Liver (tissue), 9 donors: ENCODE data around the gene OR2T29. TPM values are rescaled to one million over a fixed set of nuclear protein-coding genes. Genes with fewer than 3 reads are reported as not detected.

Source experiments
- DNase-seq: peaks from one replicate; pipeline ENCODE4 v3.0.0-alpha.2; 2017; ENCODE audit warnings: low spot score
- H3K27ac ChIP-seq, 2 donors: one replicate each; pipeline ENCODE4 v1.7.0; 2013; ENCODE audit warnings: inconsistent platforms in 2 of 2, low read length in 2 of 2, control low read depth in 1 of 2, low read depth in 1 of 2, mild to moderate bottlenecking in 1 of 2
- H3K27me3 ChIP-seq, 4 donors: one replicate each; pipeline versions ENCODE4 v1.6.1 to v1.7.0; 2013; ENCODE audit warnings: low read length in 3 of 4, inconsistent platforms in 1 of 4, mild to moderate bottlenecking in 1 of 4, moderate library complexity in 1 of 4; ENCODE audit not compliant: control insufficient read depth in 4 of 4, insufficient read depth in 4 of 4
- H3K36me3 ChIP-seq, 4 donors: one replicate each; pipeline versions ENCODE4 v1.6.1 to v1.7.0; 2013; ENCODE audit warnings: low read length in 3 of 4, mild to moderate bottlenecking in 3 of 4, low read depth in 1 of 4, moderate library complexity in 1 of 4; ENCODE audit not compliant: control insufficient read depth in 4 of 4, insufficient read depth in 3 of 4
- H3K4me1 ChIP-seq, 4 donors: one replicate each; pipeline versions ENCODE4 v1.6.1 to v1.7.0; 2013; ENCODE audit warnings: low read length in 3 of 4, mild to moderate bottlenecking in 3 of 4, moderate library complexity in 1 of 4; ENCODE audit not compliant: control insufficient read depth in 4 of 4, insufficient read depth in 4 of 4
- H3K4me3 ChIP-seq, 3 donors: one replicate each; pipeline versions ENCODE4 v1.6.1 to v1.7.0; 2013; ENCODE audit warnings: low read length in 3 of 3, control low read depth in 1 of 3, low read depth in 1 of 3, mild to moderate bottlenecking in 1 of 3
- H3K9ac ChIP-seq, 2 donors: one replicate each; pipeline ENCODE4 v1.7.0; 2013; ENCODE audit warnings: low read length in 2 of 2, mild to moderate bottlenecking in 2 of 2, moderate library complexity in 2 of 2, control low read depth in 1 of 2, low read depth in 1 of 2
- H3K9me3 ChIP-seq, 4 donors: one replicate each; pipeline versions ENCODE4 v1.6.1 to v1.7.0; 2013; ENCODE audit warnings: low read length in 3 of 4; ENCODE audit not compliant: control insufficient read depth in 4 of 4
- ATF3 ChIP-seq: IDR thresholded peaks from 2 replicates; pipeline ENCODE4 v1.6.1; 2016; ENCODE audit warnings: antibody characterized with exemption
- CTCF ChIP-seq: fragments of 150-350 bp; IDR thresholded peaks from 2 replicates; pipeline ENCODE4 v1.5.1; 2017; ENCODE audit warnings: improper control_type of control experiment, low read depth, low read length; ENCODE audit not compliant: missing input control
- EGR1 ChIP-seq, 2 donors: IDR thresholded peaks; 2 replicates each; pipeline ENCODE4 v1.6.1; 2016 to 2018; ENCODE audit warnings: antibody characterized with exemption in 2 of 2, low read depth in 2 of 2
- FOXA1 ChIP-seq: IDR thresholded peaks from 2 replicates; pipeline ENCODE4 v1.6.1; 2016; ENCODE audit warnings: antibody characterized with exemption
- FOXA2 ChIP-seq: IDR thresholded peaks from 2 replicates; pipeline ENCODE4 v1.6.1; 2016; ENCODE audit warnings: antibody characterized with exemption
- GABPA ChIP-seq, 2 donors: IDR thresholded peaks in 1 of 2; conservative IDR thresholded peaks in 1 of 2; 2 replicates each; pipeline ENCODE4 v1.6.1; 2016; ENCODE audit warnings: antibody characterized with exemption in 2 of 2, mild to moderate bottlenecking in 1 of 2, moderate library complexity in 1 of 2
- HNF4A ChIP-seq, 2 donors: conservative IDR thresholded peaks; 2 replicates each; pipeline ENCODE4 v1.6.1; 2016; ENCODE audit warnings: antibody characterized with exemption in 2 of 2, mild to moderate bottlenecking in 2 of 2
- HNF4G ChIP-seq: IDR thresholded peaks from 2 replicates; pipeline ENCODE4 v1.6.1; 2016; ENCODE audit warnings: antibody characterized with exemption
- JUND ChIP-seq, 2 donors: IDR thresholded peaks; 2 replicates each; pipeline ENCODE4 v1.6.1; 2016; ENCODE audit warnings: antibody characterized with exemption in 2 of 2
- NR2F2 ChIP-seq: IDR thresholded peaks from 2 replicates; pipeline ENCODE4 v1.6.1; 2016; ENCODE audit warnings: antibody characterized with exemption
- RAD21 ChIP-seq, 2 donors: IDR thresholded peaks; 2 replicates each; pipeline ENCODE4 v1.6.1; 2016; ENCODE audit warnings: antibody characterized with exemption in 2 of 2, mild to moderate bottlenecking in 2 of 2
- REST ChIP-seq: IDR thresholded peaks from 2 replicates; pipeline ENCODE4 v1.6.1; 2016; ENCODE audit warnings: antibody characterized with exemption, mild to moderate bottlenecking
- RXRA ChIP-seq, 2 donors: IDR thresholded peaks; 2 replicates each; pipeline ENCODE4 v1.6.1; 2017 to 2018; ENCODE audit warnings: antibody characterized with exemption in 2 of 2, mild to moderate bottlenecking in 1 of 2
- SP1 ChIP-seq: IDR thresholded peaks from 2 replicates; pipeline ENCODE4 v1.6.1; 2018; ENCODE audit warnings: antibody characterized with exemption, mild to moderate bottlenecking
- TAF1 ChIP-seq: conservative IDR thresholded peaks from 2 replicates; pipeline ENCODE4 v1.6.1; 2016; ENCODE audit warnings: antibody characterized with exemption, mild to moderate bottlenecking
- YY1 ChIP-seq: IDR thresholded peaks from 2 replicates; pipeline ENCODE4 v1.6.1; 2016; ENCODE audit warnings: antibody characterized with exemption, mild to moderate bottlenecking
- WGBS: extraction: QIAGEN DNeasy Blood & Tissue Kit; methylation state at CpG from one replicate; pipeline ENCODE4 v1.1.7; 2013; 5-methylcytosine and 5-hydroxymethylcytosine counted together
- polyA plus RNA-seq, 2 donors: library from polyadenylated mRNA; stranded (reverse) in 1 of 2; unstranded in 1 of 2; fragments of 200-250 nt in 1 of 2; fragments of >200 nt in 1 of 2; fragmentation: Nextera tagmentation in 1 of 2; extraction: Ambion mirVana in 1 of 2; gene quantifications; one replicate each; pipeline versions ENCODE4 v1.2.1 to v1.2.3, GENCODE V29; 2013 to 2015
- total RNA-seq, 2 donors: library from RNA; depleted of rRNA; stranded (reverse); fragments of >200 nt; gene quantifications; one replicate each; pipeline ENCODE4 v1.2.3, GENCODE V29; 2014
- TF ChIP-seq, protein P1 (sequence below): IDR thresholded peaks from 2 replicates; pipeline ENCODE4 v1.6.1; 2016; ENCODE audit warnings: antibody characterized with exemption
- TF ChIP-seq, protein P2 (sequence below): IDR thresholded peaks from 2 replicates; pipeline ENCODE4 v1.6.1; 2016; ENCODE audit warnings: antibody characterized with exemption
- donor health status: healthy.
- donor health status: healthy.
- donor health status: healthy.
- donor health status: healthy.
- donor health status: healthy.

Gene OR2T29
- total and polyA plus RNA-seq, 4 donors, result not detected

DNA sequence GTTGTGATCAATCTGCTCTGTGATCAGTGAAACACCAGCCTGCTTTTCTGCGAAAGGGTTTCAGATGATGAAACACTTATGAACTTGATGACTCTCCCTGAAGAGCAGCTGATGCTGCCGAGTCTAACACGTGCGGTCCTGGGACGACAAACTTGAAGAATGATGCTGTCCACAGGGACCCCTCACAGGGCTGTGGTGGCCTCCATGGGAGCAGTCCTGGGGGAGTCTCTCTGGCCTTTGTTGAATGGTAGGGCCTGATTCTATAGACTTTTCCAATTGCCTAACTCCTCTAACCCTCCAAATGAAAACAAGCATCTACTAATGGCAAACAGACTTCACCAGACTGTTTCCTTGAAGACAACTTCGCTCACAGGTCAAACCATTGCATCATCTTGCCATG is 35.0 kb upstream of the OR2T29 start, which contains the start of gene OR2T10:
Gene OR2T10 (minus strand): TSS at position 112 of the 400 bp plus-strand sequence. CDS start 3,932 bp downstream, outside the sequence.
- no peaks in the 10 kb centered on the region for H3K4me1 ChIP-seq
- 82% methylated on average over 6 of the region's 6 CpGs for WGBS
- H3K27me3 ChIP-seq, result peaks cover 0 to 5% (median 0%) of the 10 kb centered on the region in 4 donors
- DNase-seq, result no peak
- no peaks in the 10 kb centered on the region for H3K36me3 ChIP-seq
- no peak within 1 kb of the TSS for H3K9ac ChIP-seq
- H3K9me3 ChIP-seq, result no peaks in the 10 kb centered on the region
- H3K4me3 ChIP-seq, result no peak within 1 kb of the TSS
- TF ChIP-seq FOXA1 (no peak), YY1 (no peak), SP1 (no peak), NR2F2 (no peak), FOXA2 (no peak), GABPA (IDR thresholded peaks at IDR 0.05 in 1 of 2, conservative IDR thresholded peaks at IDR 0.05 in 1 of 2) (no peak), HNF4A (conservative IDR thresholded peaks at IDR 0.05) (no peak)
- TF ChIP-seq, protein P1, sequence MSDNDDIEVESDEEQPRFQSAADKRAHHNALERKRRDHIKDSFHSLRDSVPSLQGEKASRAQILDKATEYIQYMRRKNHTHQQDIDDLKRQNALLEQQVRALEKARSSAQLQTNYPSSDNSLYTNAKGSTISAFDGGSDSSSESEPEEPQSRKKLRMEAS, result no peak
- no peak within 1 kb of the TSS for H3K27ac ChIP-seq

- Histone ChIP-seq H3K9me3 (no peaks in the 10 kb centered on the region), H3K27me3 (peaks cover 0 to 5% (median 0%) of the 10 kb centered on the region in 4 donors), H3K4me3 (no peak overlapping the region), H3K9ac (no peak overlapping the region), H3K4me1 (no peaks in the 10 kb centered on the region), H3K27ac (no peak overlapping the region), H3K36me3 (no peaks in the 10 kb centered on the region)
- no peak for TF ChIP-seq GABPA (IDR thresholded peaks at IDR 0.05 in 1 of 2, conservative IDR thresholded peaks at IDR 0.05 in 1 of 2)
- TF ChIP-seq FOXA1, result no peak
- no peak for TF ChIP-seq FOXA2
- 64% methylated on average over 2 of the region's 2 CpGs for WGBS
- no peak for DNase-seq
These were observed 34.0 kb upstream of the OR2T29 start for GRCh38 chr1:248596615-248597014.

DNA sequence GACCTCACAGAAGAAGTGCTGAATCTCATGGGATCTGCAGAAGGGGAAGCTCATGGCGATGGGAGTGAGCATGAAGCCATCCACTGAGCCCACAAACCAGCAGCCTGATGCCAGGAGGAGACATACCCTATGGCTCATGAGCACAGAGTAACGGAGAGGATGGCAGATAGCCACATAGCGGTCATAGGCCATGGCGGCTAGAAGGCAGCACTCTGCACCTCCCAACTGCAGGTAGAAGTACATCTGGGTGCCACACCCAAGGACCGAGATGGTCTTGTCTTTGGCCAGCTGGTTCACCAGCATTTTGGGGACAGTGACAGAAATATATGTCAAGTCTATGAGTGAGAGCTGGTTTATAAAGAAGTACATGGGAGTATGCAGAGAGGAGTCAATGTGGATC is 30.7 kb upstream of the OR2T29 start:
- TF ChIP-seq NR2F2 (no peak), HNF4A (conservative IDR thresholded peaks at IDR 0.05) (no peak), GABPA (IDR thresholded peaks at IDR 0.05 in 1 of 2, conservative IDR thresholded peaks at IDR 0.05 in 1 of 2) (no peak), RXRA (IDR thresholded peaks at IDR 0.05) (no peak), REST (no peak), FOXA2 (no peak), JUND (IDR thresholded peaks at IDR 0.05) (no peak), EGR1 (IDR thresholded peaks at IDR 0.05; ENCODE audit: low read depth in 2 of 2) (no peak), FOXA1 (no peak), HNF4G (no peak), RAD21 (IDR thresholded peaks at IDR 0.05) (no peak), TAF1 (no peak), ATF3 (no peak), YY1 (no peak), CTCF (no peak), SP1 (no peak)
- TF ChIP-seq, protein P1, result no peak
- TF ChIP-seq, protein P2, sequence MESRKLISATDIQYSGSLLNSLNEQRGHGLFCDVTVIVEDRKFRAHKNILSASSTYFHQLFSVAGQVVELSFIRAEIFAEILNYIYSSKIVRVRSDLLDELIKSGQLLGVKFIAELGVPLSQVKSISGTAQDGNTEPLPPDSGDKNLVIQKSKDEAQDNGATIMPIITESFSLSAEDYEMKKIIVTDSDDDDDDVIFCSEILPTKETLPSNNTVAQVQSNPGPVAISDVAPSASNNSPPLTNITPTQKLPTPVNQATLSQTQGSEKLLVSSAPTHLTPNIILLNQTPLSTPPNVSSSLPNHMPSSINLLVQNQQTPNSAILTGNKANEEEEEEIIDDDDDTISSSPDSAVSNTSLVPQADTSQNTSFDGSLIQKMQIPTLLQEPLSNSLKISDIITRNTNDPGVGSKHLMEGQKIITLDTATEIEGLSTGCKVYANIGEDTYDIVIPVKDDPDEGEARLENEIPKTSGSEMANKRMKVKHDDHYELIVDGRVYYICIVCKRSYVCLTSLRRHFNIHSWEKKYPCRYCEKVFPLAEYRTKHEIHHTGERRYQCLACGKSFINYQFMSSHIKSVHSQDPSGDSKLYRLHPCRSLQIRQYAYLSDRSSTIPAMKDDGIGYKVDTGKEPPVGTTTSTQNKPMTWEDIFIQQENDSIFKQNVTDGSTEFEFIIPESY, result no peak
- DNase-seq, result no peak
- Histone ChIP-seq H3K36me3 (no peaks in the 10 kb centered on the region), H3K4me1 (no peaks in the 10 kb centered on the region), H3K9ac (no peak overlapping the region), H3K4me3 (no peak overlapping the region), H3K27me3 (peaks cover 0 to 5% (median 0%) of the 10 kb centered on the region in 4 donors), H3K9me3 (no peaks in the 10 kb centered on the region), H3K27ac (no peak overlapping the region)
- WGBS, result 74% methylated on average over 5 of the region's 5 CpGs
